Stimulated activated naive CD8-positive, alpha-beta T cell treated with anti-CD3 and anti-CD28 coated beads, Interleukin-15, amount 100 ng/mL, for 72 hours (primary cell): ENCODE measurements around the gene SH3D19.

Experiments used
- ATAC-seq: fragments of 150-1000 bp; cut with Tn5 transposase; 2 replicates; pipeline ENCODE4 v1.10.0; 2021; ENCODE audit warnings: mild to moderate bottlenecking, moderate library complexity
- DNase-seq, 2 donors: peaks; one replicate each; pipeline ENCODE4 v3.0.0; 2021 to 2022
- H3K27ac Mint-ChIP-seq, 2 donors: one replicate each; pipeline ENCODE4 v1.8.0; 2022; ENCODE audit warnings: mild to moderate bottlenecking in 2 of 2, mixed read lengths in 2 of 2, moderate library complexity in 2 of 2
- H3K27me3 Mint-ChIP-seq: one replicate; pipeline ENCODE4 v1.8.0; 2022; ENCODE audit warnings: mixed read lengths
- H3K4me1 Mint-ChIP-seq: one replicate; pipeline ENCODE4 v1.8.0; 2022; ENCODE audit warnings: mild to moderate bottlenecking, mixed read lengths
- H3K4me3 Mint-ChIP-seq, 2 donors: one replicate each; pipeline ENCODE4 v1.8.0; 2022; ENCODE audit warnings: mild to moderate bottlenecking in 2 of 2, mixed read lengths in 2 of 2, moderate library complexity in 1 of 2
- H3K9me3 Mint-ChIP-seq, 2 donors: one replicate each; pipeline ENCODE4 v1.8.0; 2022; ENCODE audit warnings: mixed read lengths in 2 of 2

The SH3D19 gene

DNA sequence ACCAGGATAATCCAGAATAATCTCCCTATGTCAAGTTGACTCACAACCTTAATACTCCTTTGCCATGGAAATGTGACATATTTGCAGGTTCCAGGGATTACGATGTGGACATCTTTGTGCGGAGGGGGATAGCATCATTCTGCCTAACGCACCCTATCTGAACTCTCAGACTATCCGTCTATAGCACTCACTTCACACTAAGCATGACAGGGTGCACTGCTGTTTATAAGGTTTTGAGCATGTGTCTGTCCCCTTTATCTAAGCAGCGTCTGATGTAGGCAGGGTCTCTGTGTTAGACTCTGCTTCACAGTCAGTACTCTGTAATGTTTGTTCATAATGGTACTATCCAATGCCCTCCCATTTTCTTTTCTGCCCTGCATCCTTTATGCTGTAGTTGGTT lies 91.8 kb downstream of the SH3D19 start:
- Mint-ChIP-seq H3K4me3 (no peak overlapping the region), H3K27ac (no peak overlapping the region), H3K27me3 (peaks cover 14% of the 10 kb centered on the region), H3K9me3 (no peaks in the 10 kb centered on the region), H3K4me1 (no peaks in the 10 kb centered on the region)
- ATAC-seq = no peak
- DNase-seq = no peak

DNA sequence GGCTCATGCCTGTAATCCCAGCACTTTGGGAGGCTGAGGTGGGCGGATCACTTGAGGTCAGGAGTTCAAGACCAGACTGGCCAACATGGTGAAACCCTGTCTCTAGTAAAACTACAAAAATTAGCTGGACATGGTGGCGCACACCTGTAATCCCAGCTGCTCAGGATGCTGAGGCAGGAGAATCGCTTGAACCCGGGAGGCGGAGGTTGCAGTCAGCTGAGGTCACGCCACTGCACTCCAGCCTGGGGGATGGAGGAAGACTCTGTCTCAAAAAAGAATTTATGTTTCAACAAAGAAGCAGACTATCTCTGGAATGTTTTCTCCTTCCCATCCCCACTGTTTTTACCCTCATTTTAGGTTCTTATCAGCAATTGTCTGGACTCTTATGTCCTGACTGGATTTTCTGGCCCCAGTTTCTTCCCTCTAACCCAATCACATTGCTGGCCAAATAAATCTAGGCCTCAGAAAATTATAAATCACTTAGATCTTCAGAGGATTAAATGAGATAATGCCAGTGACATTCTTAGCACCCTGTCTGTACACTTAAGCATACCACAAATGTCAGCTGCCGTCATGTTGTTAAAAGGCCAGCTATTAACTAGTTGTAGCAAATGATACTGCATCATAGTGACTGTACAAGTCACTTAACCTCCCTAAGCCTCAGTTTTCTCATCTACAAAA lies 93.3 kb downstream of the SH3D19 start:
- Mint-ChIP-seq H3K9me3 (no peaks in the 10 kb centered on the region), H3K4me3 (no peak overlapping the region), H3K27ac (no peak overlapping the region), H3K27me3 (peaks cover 20% of the 10 kb centered on the region), H3K4me1 (no peaks in the 10 kb centered on the region)
- no peak for ATAC-seq
- DNase-seq = no peak

DNA sequence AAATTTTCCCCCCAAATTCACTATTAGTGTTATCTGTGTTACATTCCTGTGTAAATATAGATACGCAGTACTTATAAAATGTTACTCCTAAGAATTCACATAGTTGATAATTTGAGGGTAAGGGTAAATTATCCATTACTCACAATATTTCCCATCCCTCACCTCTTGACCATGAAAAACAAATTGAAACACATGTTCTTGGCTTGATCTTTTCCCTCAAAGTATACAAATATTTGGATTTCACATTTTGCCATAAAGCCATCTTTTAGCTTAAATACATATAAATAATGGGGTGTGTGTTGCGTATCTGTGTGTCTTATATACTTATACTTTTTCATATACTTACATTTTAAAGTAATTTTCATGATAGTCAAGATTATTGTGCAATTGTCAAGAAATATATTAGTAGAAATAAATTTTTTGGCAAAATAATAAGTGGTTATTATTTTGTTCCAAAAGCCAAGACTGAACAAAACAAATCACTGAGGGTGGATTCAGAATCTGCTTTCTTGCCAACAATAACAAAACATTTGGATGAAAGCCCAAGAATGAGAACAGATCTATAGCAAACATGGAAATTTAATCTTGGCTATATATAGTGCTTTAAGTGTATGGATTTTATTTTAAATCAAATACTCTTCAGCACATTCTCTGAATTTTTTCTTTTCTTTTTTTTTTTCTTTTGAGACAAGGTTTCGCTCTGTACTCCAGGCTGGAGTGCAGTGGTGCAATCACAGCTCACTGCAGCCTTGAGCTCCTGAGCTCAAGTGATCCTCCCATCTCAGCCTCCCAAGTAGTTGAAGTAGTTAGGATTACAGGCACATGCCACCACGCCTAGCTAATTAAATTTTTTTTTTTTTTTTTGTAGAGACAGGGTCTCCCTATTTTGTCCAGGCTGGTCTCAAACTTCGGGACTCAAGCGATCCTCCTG lies 97.0 kb downstream of the SH3D19 start:
- Mint-ChIP-seq H3K4me3 (no peak overlapping the region), H3K27me3 (peaks cover 40% of the 10 kb centered on the region), H3K27ac (no peak overlapping the region), H3K9me3 (no peaks in the 10 kb centered on the region), H3K4me1 (no peaks in the 10 kb centered on the region)
- DNase-seq (no peak), ATAC-seq (no peak)

DNA sequence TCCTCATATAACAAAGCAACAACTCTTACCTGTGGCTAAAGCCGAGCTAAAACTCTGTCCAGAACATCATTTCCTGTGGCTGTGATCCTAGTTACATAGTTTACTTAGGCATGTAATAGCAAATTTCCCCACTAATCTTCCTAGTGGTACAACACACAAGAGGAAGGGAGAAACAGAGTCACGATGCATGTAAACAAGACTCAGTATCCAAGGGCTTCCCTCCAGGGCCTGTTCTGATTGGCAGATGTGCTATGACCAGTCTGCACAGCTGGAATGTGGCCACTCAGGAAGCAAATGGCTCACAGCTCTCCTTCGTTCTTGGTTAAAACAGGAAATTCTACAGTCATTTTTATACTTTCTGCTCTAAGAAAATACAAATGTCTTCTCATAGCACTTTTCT lies 97.7 kb downstream of the SH3D19 start:
- no peak for DNase-seq
- no peak for ATAC-seq
- H3K27me3 Mint-ChIP-seq = peaks cover 47% of the 10 kb centered on the region

GRCh38 chr4:151227172-151227571 lies 98.2 kb downstream of the SH3D19 start:
- H3K27ac Mint-ChIP-seq = no peak overlapping the region
- no peaks in the 10 kb centered on the region for H3K9me3 Mint-ChIP-seq
- H3K4me3 Mint-ChIP-seq = no peak overlapping the region
- no peak for DNase-seq
- no peaks in the 10 kb centered on the region for H3K4me1 Mint-ChIP-seq
- peaks cover 53% of the 10 kb centered on the region for H3K27me3 Mint-ChIP-seq
- ATAC-seq = no peak

More for the DNA sequence above, 97.7 kb downstream of the SH3D19 start:
- Mint-ChIP-seq H3K27ac (no peak overlapping the region), H3K9me3 (no peaks in the 10 kb centered on the region), H3K4me1 (no peaks in the 10 kb centered on the region), H3K4me3 (no peak overlapping the region)

DNA sequence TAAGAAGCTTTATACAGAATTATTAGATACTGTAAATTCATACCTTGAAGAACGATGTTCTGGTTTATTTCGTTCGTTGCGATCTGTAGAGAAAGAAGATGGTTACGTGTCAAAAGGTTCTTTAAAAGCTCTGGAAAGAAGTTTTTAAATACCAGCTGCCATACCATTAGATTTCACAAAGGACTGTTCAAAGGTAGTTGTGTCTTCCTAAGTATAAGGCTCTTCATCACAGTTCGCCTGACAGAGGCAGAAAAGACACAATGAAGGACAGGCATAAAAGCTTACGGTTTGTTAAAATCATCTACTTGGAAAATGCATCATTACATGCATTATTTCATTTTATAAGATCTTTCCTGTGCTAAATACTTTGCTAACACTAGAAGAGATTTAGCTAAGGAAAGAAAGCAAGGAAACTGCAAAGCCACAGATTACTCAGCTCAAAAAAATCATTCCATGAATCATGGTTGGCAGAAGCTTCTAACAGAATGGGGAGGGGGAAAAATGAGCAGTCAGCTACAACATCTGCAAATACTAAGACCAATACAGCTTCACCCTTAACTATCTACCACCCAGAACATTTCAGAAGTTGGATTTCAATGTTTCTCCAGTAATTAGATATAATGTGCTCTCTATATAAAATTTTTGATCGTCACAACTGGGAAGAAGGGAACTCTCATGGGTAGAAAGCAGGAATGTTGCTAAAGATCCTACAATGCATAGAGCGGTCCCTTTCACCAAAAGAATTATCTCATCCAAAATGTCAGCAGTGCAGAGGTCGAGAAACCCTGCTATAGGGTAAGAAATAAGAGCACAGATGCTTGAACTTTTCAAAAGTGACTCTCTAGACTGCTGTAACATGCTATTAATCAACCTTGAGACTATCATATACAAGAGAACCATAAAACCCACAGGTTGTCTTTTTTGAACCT lies 99.1 kb downstream of the SH3D19 start:
- H3K4me1 Mint-ChIP-seq = no peaks in the 10 kb centered on the region
- H3K4me3 Mint-ChIP-seq = no peak overlapping the region
- ATAC-seq (no peak), DNase-seq (no peak)
- H3K9me3 Mint-ChIP-seq = no peaks in the 10 kb centered on the region
- H3K27me3 Mint-ChIP-seq = peaks cover 62% of the 10 kb centered on the region
- H3K27ac Mint-ChIP-seq = no peak overlapping the region

GRCh38 chr4:151223465-151223864 lies 101.9 kb downstream of the SH3D19 start:
- H3K9me3 Mint-ChIP-seq = no peaks in the 10 kb centered on the region
- no peak overlapping the region for H3K4me3 Mint-ChIP-seq
- no peak overlapping the region for H3K27ac Mint-ChIP-seq
- H3K27me3 Mint-ChIP-seq = peaks cover 71% of the 10 kb centered on the region
- DNase-seq (no peak), ATAC-seq (no peak)
- no peaks in the 10 kb centered on the region for H3K4me1 Mint-ChIP-seq

DNA sequence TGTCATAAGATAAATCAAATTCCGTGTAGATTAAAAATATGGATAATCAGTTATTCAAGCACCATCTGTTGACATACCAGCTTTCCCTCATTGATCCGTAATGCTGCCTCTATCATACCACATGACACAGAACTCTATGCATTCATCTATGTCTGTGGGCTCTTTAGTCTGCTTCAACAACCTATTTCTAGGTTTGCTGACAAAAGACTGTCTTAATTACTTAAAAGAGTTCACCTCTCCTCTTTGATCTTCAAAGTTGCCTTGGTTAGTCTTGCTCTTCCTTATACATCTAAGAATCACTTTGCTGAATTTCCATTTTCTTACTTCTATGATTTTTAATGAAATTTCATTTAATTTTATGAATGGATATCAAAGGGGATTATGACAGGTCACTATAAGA lies 105.5 kb downstream of the SH3D19 start:
- Mint-ChIP-seq H3K4me1 (no peaks in the 10 kb centered on the region), H3K27ac (no peak overlapping the region), H3K27me3 (peaks cover 78% of the 10 kb centered on the region), H3K9me3 (no peaks in the 10 kb centered on the region), H3K4me3 (no peak overlapping the region)
- ATAC-seq = no peak
- DNase-seq = no peak

GRCh38 chr4:151219091-151219490 lies 106.3 kb downstream of the SH3D19 start:
- no peak for ATAC-seq
- Mint-ChIP-seq H3K9me3 (no peaks in the 10 kb centered on the region), H3K4me1 (no peaks in the 10 kb centered on the region), H3K27me3 (peaks cover 77% of the 10 kb centered on the region), H3K27ac (no peak overlapping the region), H3K4me3 (no peak overlapping the region)
- no peak for DNase-seq

DNA sequence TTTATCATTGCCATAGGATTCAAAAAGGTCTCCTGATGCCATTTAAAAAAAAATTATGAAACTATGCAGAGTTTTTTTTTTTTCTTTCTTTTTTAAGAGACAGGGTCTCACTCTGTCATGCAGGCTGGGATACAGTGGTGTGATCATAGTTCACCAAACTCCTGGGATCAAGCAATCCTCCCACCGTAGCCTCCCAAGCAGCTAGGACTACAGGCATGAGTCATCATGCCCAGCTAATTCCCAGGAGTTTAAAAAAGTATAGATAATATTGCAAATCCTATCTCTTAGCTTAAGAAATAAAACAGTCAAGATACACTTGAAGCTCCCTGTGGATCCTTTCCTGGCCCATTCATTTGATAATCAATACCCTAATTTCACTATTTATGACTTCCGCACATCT lies 107.1 kb downstream of the SH3D19 start:
- ATAC-seq (no peak), DNase-seq (no peak)
- Mint-ChIP-seq H3K4me3 (no peak overlapping the region), H3K27me3 (peaks cover 69% of the 10 kb centered on the region), H3K27ac (no peak overlapping the region), H3K9me3 (no peaks in the 10 kb centered on the region), H3K4me1 (no peaks in the 10 kb centered on the region)

DNA sequence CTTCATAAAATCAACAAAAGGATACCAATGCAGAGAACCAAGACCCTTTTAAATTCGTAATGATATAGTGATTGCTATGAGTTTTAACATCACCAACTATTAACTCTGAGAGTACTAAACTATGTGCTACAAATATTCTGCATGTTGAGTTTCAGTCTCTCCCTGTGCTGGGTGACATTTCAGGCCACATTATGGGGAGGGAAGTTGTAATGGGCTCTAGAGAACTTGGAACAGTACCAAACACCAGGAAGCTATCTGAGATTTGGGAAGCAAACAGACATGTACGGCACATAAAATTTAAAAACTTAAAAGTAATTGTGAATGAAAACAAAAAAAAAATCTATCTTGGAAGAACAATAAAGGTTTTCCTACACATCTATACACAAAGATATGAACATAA lies 108.1 kb downstream of the SH3D19 start:
- Mint-ChIP-seq H3K27ac (no peak overlapping the region), H3K4me3 (no peak overlapping the region), H3K27me3 (peaks cover 67% of the 10 kb centered on the region), H3K9me3 (no peaks in the 10 kb centered on the region), H3K4me1 (no peaks in the 10 kb centered on the region)
- no peak for DNase-seq
- ATAC-seq = no peak

DNA sequence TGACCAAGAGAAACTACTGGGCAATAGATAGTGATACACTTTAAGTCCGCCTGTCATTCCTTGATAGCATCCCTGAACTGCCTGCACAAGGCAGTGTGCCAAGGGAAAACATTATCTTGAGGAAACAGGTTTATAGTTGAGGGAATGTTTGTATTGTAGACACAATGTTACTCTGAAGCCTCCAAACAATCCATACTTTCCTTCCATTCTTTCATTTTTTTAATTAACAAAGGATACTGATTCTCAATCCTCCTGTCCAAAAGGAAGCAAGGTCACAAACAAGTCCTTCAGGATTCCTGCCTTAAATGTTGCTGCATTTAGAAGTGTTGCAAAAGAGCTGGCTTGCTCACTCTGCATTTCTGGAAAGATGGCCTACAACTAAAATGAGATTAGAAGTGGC lies 110.1 kb downstream of the SH3D19 start:
- Mint-ChIP-seq H3K27me3 (peaks cover 48% of the 10 kb centered on the region), H3K27ac (no peak overlapping the region), H3K4me1 (no peaks in the 10 kb centered on the region), H3K9me3 (no peaks in the 10 kb centered on the region), H3K4me3 (no peak overlapping the region)
- ATAC-seq = no peak
- DNase-seq = no peak

DNA sequence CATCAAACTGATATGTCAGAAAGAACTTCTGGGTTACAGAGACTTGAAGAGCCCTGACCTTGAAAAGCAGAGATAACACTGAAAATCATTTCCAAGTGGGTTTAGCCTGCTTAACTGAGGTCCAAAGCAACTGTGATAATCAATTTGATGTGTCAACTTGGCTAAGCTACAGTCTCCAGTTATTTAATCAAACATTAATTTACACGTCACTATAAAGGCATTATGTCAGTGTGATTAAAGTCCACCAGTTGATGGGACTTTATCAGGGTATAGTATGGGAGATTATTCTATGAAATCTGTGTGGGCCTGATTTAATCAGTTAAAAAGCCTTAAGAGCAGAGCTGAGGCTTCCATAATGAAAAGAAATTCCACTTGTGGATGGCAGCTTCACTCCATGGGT lies 117.5 kb downstream of the SH3D19 start:
- ATAC-seq = no peak
- no peaks in the 10 kb centered on the region for H3K4me1 Mint-ChIP-seq
- peaks cover 4% of the 10 kb centered on the region for H3K27me3 Mint-ChIP-seq
- no peak overlapping the region for H3K4me3 Mint-ChIP-seq
- no peak for DNase-seq
- no peaks in the 10 kb centered on the region for H3K9me3 Mint-ChIP-seq
- H3K27ac Mint-ChIP-seq = no peak overlapping the region

GRCh38 chr4:151207186-151207585 lies 118.2 kb downstream of the SH3D19 start:
- Mint-ChIP-seq H3K4me1 (no peaks in the 10 kb centered on the region), H3K4me3 (no peak overlapping the region), H3K9me3 (no peaks in the 10 kb centered on the region), H3K27ac (no peak overlapping the region), H3K27me3 (no peaks in the 10 kb centered on the region)
- no peak for DNase-seq
- ATAC-seq = no peak

DNA sequence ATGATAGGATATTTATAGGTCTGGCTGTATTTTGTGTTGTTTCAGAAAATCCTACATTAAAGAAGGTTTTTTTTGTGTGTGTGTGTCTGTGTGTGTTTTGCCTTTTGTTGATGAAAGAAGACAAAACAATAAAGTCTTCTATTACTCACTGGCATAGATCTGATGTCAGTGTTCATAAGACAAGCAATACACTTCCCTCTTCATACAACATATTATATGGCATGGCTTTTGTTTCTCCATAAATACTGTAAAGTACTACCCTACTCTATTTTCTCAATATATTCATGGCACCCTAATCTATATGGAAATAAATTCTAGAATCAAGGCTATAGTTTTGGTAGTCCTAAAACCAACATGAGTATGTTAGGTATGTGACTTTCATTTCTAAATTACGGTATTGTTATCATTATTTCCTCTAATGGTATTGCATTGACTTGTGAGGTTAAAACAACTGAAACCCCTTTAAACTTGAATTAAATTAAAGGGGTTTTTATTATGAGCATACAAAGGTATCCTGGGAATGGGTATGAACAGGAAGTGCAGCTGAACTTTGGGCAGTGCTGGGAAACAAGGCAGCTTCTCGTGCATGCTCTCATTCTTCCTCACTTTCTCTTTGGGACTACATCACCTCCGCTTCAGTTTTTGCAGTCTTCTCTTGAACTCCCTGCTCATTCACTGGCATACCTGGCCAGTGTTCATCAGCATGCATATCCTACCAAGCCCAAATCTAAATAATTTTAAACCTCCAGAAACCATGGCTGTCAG lies 119.0 kb downstream of the SH3D19 start:
- Mint-ChIP-seq H3K9me3 (no peaks in the 10 kb centered on the region), H3K4me1 (no peaks in the 10 kb centered on the region), H3K27ac (no peak overlapping the region), H3K4me3 (no peak overlapping the region), H3K27me3 (no peaks in the 10 kb centered on the region)
- ATAC-seq (no peak), DNase-seq (no peak)
